GM12873 (cell line): ENCODE data around the gene HOATZ.

ENCODE experiments used
- CTCF ChIP-seq: IDR thresholded peaks from 2 replicates; pipeline ENCODE4 v1.5.1; 2012; ENCODE audit warnings: low read depth, mild to moderate bottlenecking, moderate library complexity, low read length, control low read depth; ENCODE audit not compliant: insufficient read depth; ENCODE audit errors: missing control alignments

The HOATZ gene

GRCh38 chr11:111569476-111569875, 54.9 kb downstream of the HOATZ start:
- no peak for TF ChIP-seq CTCF

GRCh38 chr11:111570796-111571195, 56.2 kb downstream of the HOATZ start:
- TF ChIP-seq CTCF, result no peak

- TF ChIP-seq CTCF, result no peak
These were observed 57.4 kb downstream of the HOATZ start for GRCh38 chr11:111571829-111572501.

GRCh38 chr11:111572581-111572980, 58.0 kb downstream of the HOATZ start:
- TF ChIP-seq CTCF, result no peak

GRCh38 chr11:111573821-111574249, 59.3 kb downstream of the HOATZ start:
- TF ChIP-seq CTCF, result no peak

GRCh38 chr11:111574373-111575225, 60.0 kb downstream of the HOATZ start:
- TF ChIP-seq CTCF, result no peak

- no peak for TF ChIP-seq CTCF
These were observed 61.2 kb downstream of the HOATZ start for GRCh38 chr11:111575740-111576139.
